ENCODE data around the gene LGALS16. TPM values are rescaled to one million over a fixed set of nuclear protein-coding genes. Genes with fewer than 3 reads are reported as not detected.

The LGALS16 gene
- total and polyA plus RNA-seq, 10 of the 15 experiments (the other 5 are each of a cell fraction or from before 2014, with no cell fraction given) = not detected

GRCh38 chr19:39676004-39676403 lies 20.3 kb downstream of the LGALS16 start (continued):
- TF ChIP-seq, protein P1, sequence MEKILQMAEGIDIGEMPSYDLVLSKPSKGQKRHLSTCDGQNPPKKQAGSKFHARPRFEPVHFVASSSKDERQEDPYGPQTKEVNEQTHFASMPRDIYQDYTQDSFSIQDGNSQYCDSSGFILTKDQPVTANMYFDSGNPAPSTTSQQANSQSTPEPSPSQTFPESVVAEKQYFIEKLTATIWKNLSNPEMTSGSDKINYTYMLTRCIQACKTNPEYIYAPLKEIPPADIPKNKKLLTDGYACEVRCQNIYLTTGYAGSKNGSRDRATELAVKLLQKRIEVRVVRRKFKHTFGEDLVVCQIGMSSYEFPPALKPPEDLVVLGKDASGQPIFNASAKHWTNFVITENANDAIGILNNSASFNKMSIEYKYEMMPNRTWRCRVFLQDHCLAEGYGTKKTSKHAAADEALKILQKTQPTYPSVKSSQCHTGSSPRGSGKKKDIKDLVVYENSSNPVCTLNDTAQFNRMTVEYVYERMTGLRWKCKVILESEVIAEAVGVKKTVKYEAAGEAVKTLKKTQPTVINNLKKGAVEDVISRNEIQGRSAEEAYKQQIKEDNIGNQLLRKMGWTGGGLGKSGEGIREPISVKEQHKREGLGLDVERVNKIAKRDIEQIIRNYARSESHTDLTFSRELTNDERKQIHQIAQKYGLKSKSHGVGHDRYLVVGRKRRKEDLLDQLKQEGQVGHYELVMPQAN (conservative IDR thresholded peaks at IDR 0.05) = no peak
- TF ChIP-seq PAX8 (IDR thresholded peaks at IDR 0.05) = no peak
- TF ChIP-seq IKZF1 (conservative IDR thresholded peaks at IDR 0.05) = peak; percentile 55; the same call in 1 of the 2 replicates
- no peak for TF ChIP-seq E4F1 (IDR thresholded peaks at IDR 0.05; ENCODE audit: borderline replicate concordance, partially characterized antibody)
- TF ChIP-seq MTA2 (IDR thresholded peaks at IDR 0.05; ENCODE audit: low read depth) = peak; percentile 59; the same call in 1 of the 2 replicates
- TF ChIP-seq SUPT20H (IDR thresholded peaks at IDR 0.05; ENCODE audit: borderline replicate concordance, control insufficient read depth, low read depth, low read length) = no peak
- TF ChIP-seq MXI1 (IDR thresholded peaks at IDR 0.05; ENCODE audit: low read depth, low read length) = no peak
- no peak for TF ChIP-seq NR2C2 (IDR thresholded peaks at IDR 0.05; ENCODE audit: borderline replicate concordance, control insufficient read depth, insufficient read length, low read depth)
- TF ChIP-seq CBX5 (IDR thresholded peaks at IDR 0.05; ENCODE audit: low read depth) = no peak
- no peak for TF ChIP-seq RELA (IDR thresholded peaks at IDR 0.05; ENCODE audit: borderline replicate concordance, partially characterized antibody)
- no peak for TF ChIP-seq SREBF1 (IDR thresholded peaks at IDR 0.05; ENCODE audit: low read length)
- no peak for TF ChIP-seq STAT1 (conservative IDR thresholded peaks at IDR 0.05)
- TF ChIP-seq YY1 (IDR thresholded peaks at IDR 0.05; ENCODE audit: low read depth, low read length) = no peak
- TF ChIP-seq BCL11A (IDR thresholded peaks at IDR 0.05; ENCODE audit: low read depth, low read length) = peak; percentile 89
- TF ChIP-seq, protein P2, sequence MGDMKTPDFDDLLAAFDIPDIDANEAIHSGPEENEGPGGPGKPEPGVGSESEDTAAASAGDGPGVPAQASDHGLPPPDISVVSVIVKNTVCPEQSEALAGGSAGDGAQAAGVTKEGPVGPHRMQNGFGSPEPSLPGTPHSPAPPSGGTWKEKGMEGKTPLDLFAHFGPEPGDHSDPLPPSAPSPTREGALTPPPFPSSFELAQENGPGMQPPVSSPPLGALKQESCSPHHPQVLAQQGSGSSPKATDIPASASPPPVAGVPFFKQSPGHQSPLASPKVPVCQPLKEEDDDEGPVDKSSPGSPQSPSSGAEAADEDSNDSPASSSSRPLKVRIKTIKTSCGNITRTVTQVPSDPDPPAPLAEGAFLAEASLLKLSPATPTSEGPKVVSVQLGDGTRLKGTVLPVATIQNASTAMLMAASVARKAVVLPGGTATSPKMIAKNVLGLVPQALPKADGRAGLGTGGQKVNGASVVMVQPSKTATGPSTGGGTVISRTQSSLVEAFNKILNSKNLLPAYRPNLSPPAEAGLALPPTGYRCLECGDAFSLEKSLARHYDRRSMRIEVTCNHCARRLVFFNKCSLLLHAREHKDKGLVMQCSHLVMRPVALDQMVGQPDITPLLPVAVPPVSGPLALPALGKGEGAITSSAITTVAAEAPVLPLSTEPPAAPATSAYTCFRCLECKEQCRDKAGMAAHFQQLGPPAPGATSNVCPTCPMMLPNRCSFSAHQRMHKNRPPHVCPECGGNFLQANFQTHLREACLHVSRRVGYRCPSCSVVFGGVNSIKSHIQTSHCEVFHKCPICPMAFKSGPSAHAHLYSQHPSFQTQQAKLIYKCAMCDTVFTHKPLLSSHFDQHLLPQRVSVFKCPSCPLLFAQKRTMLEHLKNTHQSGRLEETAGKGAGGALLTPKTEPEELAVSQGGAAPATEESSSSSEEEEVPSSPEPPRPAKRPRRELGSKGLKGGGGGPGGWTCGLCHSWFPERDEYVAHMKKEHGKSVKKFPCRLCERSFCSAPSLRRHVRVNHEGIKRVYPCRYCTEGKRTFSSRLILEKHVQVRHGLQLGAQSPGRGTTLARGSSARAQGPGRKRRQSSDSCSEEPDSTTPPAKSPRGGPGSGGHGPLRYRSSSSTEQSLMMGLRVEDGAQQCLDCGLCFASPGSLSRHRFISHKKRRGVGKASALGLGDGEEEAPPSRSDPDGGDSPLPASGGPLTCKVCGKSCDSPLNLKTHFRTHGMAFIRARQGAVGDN (IDR thresholded peaks at IDR 0.05) = no peak
- no peak for TF ChIP-seq RCOR1 (conservative IDR thresholded peaks at IDR 0.05; ENCODE audit: low read depth, low read length)
- TF ChIP-seq, protein P3, sequence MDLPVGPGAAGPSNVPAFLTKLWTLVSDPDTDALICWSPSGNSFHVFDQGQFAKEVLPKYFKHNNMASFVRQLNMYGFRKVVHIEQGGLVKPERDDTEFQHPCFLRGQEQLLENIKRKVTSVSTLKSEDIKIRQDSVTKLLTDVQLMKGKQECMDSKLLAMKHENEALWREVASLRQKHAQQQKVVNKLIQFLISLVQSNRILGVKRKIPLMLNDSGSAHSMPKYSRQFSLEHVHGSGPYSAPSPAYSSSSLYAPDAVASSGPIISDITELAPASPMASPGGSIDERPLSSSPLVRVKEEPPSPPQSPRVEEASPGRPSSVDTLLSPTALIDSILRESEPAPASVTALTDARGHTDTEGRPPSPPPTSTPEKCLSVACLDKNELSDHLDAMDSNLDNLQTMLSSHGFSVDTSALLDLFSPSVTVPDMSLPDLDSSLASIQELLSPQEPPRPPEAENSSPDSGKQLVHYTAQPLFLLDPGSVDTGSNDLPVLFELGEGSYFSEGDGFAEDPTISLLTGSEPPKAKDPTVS (IDR thresholded peaks at IDR 0.05; ENCODE audit: low read depth, low read length) = no peak
- TF ChIP-seq SP1 (IDR thresholded peaks at IDR 0.05; ENCODE audit: low read depth, low read length) = peak; percentile 13
- TF ChIP-seq MEF2B (IDR thresholded peaks at IDR 0.05; ENCODE audit: partially characterized antibody, poor library complexity, severe bottlenecking) = no peak
- TF ChIP-seq TCF7 (IDR thresholded peaks at IDR 0.05; ENCODE audit: borderline replicate concordance) = no peak
- TF ChIP-seq DPF2 (IDR thresholded peaks at IDR 0.05) = peak; percentile 71; the same call in 1 of the 2 replicates
- no peak for TF ChIP-seq HDGF (IDR thresholded peaks at IDR 0.05)
- TF ChIP-seq CREM (IDR thresholded peaks at IDR 0.05; ENCODE audit: low read depth) = peak; percentile 75
- TF ChIP-seq RUNX3 (IDR thresholded peaks at IDR 0.05; ENCODE audit: low read length) = peak; percentile 76

All from GM12878 (cell line).